Retinal pigment epithelial cell (primary cell): ENCODE results near the gene PSD2.

Experiments
- DNase-seq: peaks from one replicate; pipeline ENCODE4 v3.0.0-alpha.2; 2010; ENCODE audit warnings: low read depth
- H3K4me3 ChIP-seq: 2 replicates; pipeline ENCODE4 v1.5.1; 2011; ENCODE audit warnings: mild to moderate bottlenecking, low read length, control low read depth, moderate library complexity
- CTCF ChIP-seq: conservative IDR thresholded peaks from 2 replicates; pipeline ENCODE4 v1.5.1; 2011; ENCODE audit warnings: low read depth, low read length, control low read depth, inconsistent platforms

Gene PSD2

GRCh38 chr5:139880416-139881142 is 85.0 kb downstream of the PSD2 start:
- H3K4me3 ChIP-seq = no peak overlapping the region
- no peak for TF ChIP-seq CTCF
- DNase-seq = no peak

- peak; percentile 30 for DNase-seq
- no peak for TF ChIP-seq CTCF
- H3K4me3 ChIP-seq = no peak overlapping the region
Measured at GRCh38 chr5:139881143-139881733, 85.6 kb downstream of the PSD2 start.

- no peak overlapping the region for H3K4me3 ChIP-seq
- DNase-seq = no peak
- no peak for TF ChIP-seq CTCF
Measured at GRCh38 chr5:139882316-139882715, 86.7 kb downstream of the PSD2 start.

- DNase-seq = no peak
- no peak for TF ChIP-seq CTCF
- H3K4me3 ChIP-seq = no peak overlapping the region
Measured at GRCh38 chr5:139882961-139883539, 87.4 kb downstream of the PSD2 start.

- H3K4me3 ChIP-seq = no peak overlapping the region
- no peak for DNase-seq
- no peak for TF ChIP-seq CTCF
Measured at GRCh38 chr5:139884144-139884543, 88.5 kb downstream of the PSD2 start.

GRCh38 chr5:139884734-139885133 is 89.1 kb downstream of the PSD2 start:
- no peak for TF ChIP-seq CTCF
- no peak overlapping the region for H3K4me3 ChIP-seq
- DNase-seq = no peak
